Skeletal muscle satellite cell (primary cell): ENCODE measurements around the gene COQ8A. TPM values are rescaled to one million over a fixed set of nuclear protein-coding genes. Genes with fewer than 3 reads are reported as not detected.

ENCODE experiments used
- H3K27me3 ChIP-seq: 2 replicates; pipeline ENCODE4 v1.7.0; 2013; ENCODE audit warnings: low read length; ENCODE audit not compliant: control insufficient read depth, insufficient read depth
- H3K36me3 ChIP-seq: 2 replicates; pipeline ENCODE4 v1.7.0; 2013; ENCODE audit warnings: mild to moderate bottlenecking, control low read depth, low read length; ENCODE audit not compliant: insufficient read depth
- H3K4me1 ChIP-seq: 2 replicates; pipeline ENCODE4 v1.7.0; 2013; ENCODE audit warnings: low read length; ENCODE audit not compliant: control insufficient read depth, insufficient read depth
- H3K4me2 ChIP-seq: 2 replicates; pipeline ENCODE4 v1.7.0; 2013; ENCODE audit warnings: mild to moderate bottlenecking, low read length
- H3K4me3 ChIP-seq: 2 replicates; pipeline ENCODE4 v1.7.0; 2013; ENCODE audit warnings: low read length
- H3K9ac ChIP-seq: 2 replicates; pipeline ENCODE4 v1.7.0; 2013; ENCODE audit warnings: mild to moderate bottlenecking, low read depth, low read length, moderate library complexity
- H3K9me3 ChIP-seq: replicated peaks from 2 replicates; pipeline ENCODE4 v1.7.0; 2013; ENCODE audit warnings: mild to moderate bottlenecking, control low read depth, low read length
- small RNA-seq: library from RNA; depleted of rRNA; stranded (forward); fragments of <200 nt; gene quantifications from one replicate; pipeline ENCODE3, GENCODE V24; 2012

Gene COQ8A

GRCh38 chr1:227006226-227006796 lies 66.2 kb downstream of the COQ8A start:
- peaks cover 37% of the 10 kb centered on the region for H3K36me3 ChIP-seq
- H3K4me2 ChIP-seq = no peak overlapping the region
- no peak overlapping the region for H3K4me3 ChIP-seq
- no peaks in the 10 kb centered on the region for H3K4me1 ChIP-seq
- no peaks in the 10 kb centered on the region for H3K27me3 ChIP-seq
- H3K9me3 ChIP-seq = no peaks in the 10 kb centered on the region
- no peak overlapping the region for H3K9ac ChIP-seq

- no peaks in the 10 kb centered on the region for H3K4me1 ChIP-seq
- peaks cover 24% of the 10 kb centered on the region for H3K36me3 ChIP-seq
These were observed 69.8 kb downstream of the COQ8A start for GRCh38 chr1:227009937-227010336.

GRCh38 chr1:227010645-227011044 lies 70.6 kb downstream of the COQ8A start:
- Histone ChIP-seq H3K9me3 (no peaks in the 10 kb centered on the region), H3K4me2 (no peak overlapping the region), H3K4me1 (no peaks in the 10 kb centered on the region), H3K9ac (no peak overlapping the region), H3K36me3 (peaks cover 21% of the 10 kb centered on the region), H3K27me3 (no peaks in the 10 kb centered on the region), H3K4me3 (no peak overlapping the region)

More at GRCh38 chr1:227009937-227010336, 69.8 kb downstream of the COQ8A start:
- Histone ChIP-seq H3K9ac (no peak overlapping the region), H3K4me3 (no peak overlapping the region), H3K27me3 (no peaks in the 10 kb centered on the region), H3K9me3 (no peaks in the 10 kb centered on the region), H3K4me2 (no peak overlapping the region)

GRCh38 chr1:227016990-227017389 lies 76.9 kb downstream of the COQ8A start:
- no peak overlapping the region for H3K4me2 ChIP-seq
- no peak overlapping the region for H3K9ac ChIP-seq
- no peaks in the 10 kb centered on the region for H3K9me3 ChIP-seq
- no peak overlapping the region for H3K4me3 ChIP-seq
- no peaks in the 10 kb centered on the region for H3K27me3 ChIP-seq
- H3K4me1 ChIP-seq = no peaks in the 10 kb centered on the region
- H3K36me3 ChIP-seq = peaks cover 33% of the 10 kb centered on the region

GRCh38 chr1:227032396-227032795 lies 92.3 kb downstream of the COQ8A start:
- Histone ChIP-seq H3K9me3 (no peaks in the 10 kb centered on the region), H3K27me3 (no peaks in the 10 kb centered on the region), H3K4me1 (no peaks in the 10 kb centered on the region), H3K4me3 (no peak overlapping the region), H3K9ac (no peak overlapping the region), H3K4me2 (no peak overlapping the region), H3K36me3 (peaks cover 34% of the 10 kb centered on the region)

GRCh38 chr1:227033880-227034279 lies 93.8 kb downstream of the COQ8A start:
- H3K9ac ChIP-seq = no peak overlapping the region
- H3K36me3 ChIP-seq = peaks cover 25% of the 10 kb centered on the region
- no peak overlapping the region for H3K4me2 ChIP-seq
- no peaks in the 10 kb centered on the region for H3K27me3 ChIP-seq
- no peaks in the 10 kb centered on the region for H3K9me3 ChIP-seq
- H3K4me1 ChIP-seq = no peaks in the 10 kb centered on the region
- H3K4me3 ChIP-seq = no peak overlapping the region

- H3K9ac ChIP-seq = no peak overlapping the region
- no peak overlapping the region for H3K4me2 ChIP-seq
- no peaks in the 10 kb centered on the region for H3K9me3 ChIP-seq
- peaks cover 27% of the 10 kb centered on the region for H3K36me3 ChIP-seq
- H3K4me3 ChIP-seq = no peak overlapping the region
- H3K4me1 ChIP-seq = no peaks in the 10 kb centered on the region
- H3K27me3 ChIP-seq = no peaks in the 10 kb centered on the region
These were observed 95.2 kb downstream of the COQ8A start for GRCh38 chr1:227035316-227035715.

- H3K4me2 ChIP-seq = no peak overlapping the region
- H3K9ac ChIP-seq = no peak overlapping the region
- H3K27me3 ChIP-seq = no peaks in the 10 kb centered on the region
- H3K4me3 ChIP-seq = no peak overlapping the region
- H3K4me1 ChIP-seq = no peaks in the 10 kb centered on the region
- H3K36me3 ChIP-seq = peaks cover 27% of the 10 kb centered on the region
- H3K9me3 ChIP-seq = no peaks in the 10 kb centered on the region
These were observed 97.0 kb downstream of the COQ8A start for GRCh38 chr1:227037121-227037520.

Small RNAs within 50 kb of the gene (small RNA-seq; reads per million reads assigned to genes)
- not detected for gene AL353689.1
